ENCODE measurements around the gene PHACTR4. TPM values are rescaled to one million over a fixed set of nuclear protein-coding genes. Genes with fewer than 3 reads are reported as not detected.

The PHACTR4 gene
- total and polyA plus RNA-seq, 9 of the 15 experiments (the other 6 are each of a cell fraction or from before 2014, with no cell fraction given): 6.4 to 43.6 (median 14.2) TPM

DNA sequence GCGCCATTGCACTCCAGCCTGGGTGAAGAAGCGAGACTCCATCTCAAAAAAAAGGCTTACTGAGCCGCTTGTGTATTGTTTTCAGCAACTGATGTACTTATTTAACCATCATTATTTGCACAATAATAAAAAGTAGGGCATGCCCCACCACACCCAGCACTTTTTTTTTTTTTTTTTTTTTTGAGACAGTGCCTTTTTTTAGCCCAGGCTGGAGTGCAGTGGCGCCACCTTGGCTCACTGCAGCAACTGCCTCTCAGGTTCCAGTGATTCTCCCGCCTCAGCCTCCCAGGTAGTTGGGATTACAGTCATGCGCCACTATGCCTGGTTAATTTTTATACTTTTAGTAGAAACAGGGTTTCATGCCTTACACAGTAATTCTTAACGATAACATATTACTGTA lies 171.1 kb downstream of the PHACTR4 start:
- TF ChIP-seq, protein P1, sequence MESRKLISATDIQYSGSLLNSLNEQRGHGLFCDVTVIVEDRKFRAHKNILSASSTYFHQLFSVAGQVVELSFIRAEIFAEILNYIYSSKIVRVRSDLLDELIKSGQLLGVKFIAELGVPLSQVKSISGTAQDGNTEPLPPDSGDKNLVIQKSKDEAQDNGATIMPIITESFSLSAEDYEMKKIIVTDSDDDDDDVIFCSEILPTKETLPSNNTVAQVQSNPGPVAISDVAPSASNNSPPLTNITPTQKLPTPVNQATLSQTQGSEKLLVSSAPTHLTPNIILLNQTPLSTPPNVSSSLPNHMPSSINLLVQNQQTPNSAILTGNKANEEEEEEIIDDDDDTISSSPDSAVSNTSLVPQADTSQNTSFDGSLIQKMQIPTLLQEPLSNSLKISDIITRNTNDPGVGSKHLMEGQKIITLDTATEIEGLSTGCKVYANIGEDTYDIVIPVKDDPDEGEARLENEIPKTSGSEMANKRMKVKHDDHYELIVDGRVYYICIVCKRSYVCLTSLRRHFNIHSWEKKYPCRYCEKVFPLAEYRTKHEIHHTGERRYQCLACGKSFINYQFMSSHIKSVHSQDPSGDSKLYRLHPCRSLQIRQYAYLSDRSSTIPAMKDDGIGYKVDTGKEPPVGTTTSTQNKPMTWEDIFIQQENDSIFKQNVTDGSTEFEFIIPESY (CRISPR knock-in tag; IDR thresholded peaks at IDR 0.05): peak; percentile 84; the same call in 1 of the 2 replicates
- TF ChIP-seq SMARCA4 (IDR thresholded peaks at IDR 0.05): no peak
- no peak for TF ChIP-seq TARDBP (IDR thresholded peaks at IDR 0.05)
- peak; percentile 85 for TF ChIP-seq ZNF384 (IDR thresholded peaks at IDR 0.05; ENCODE audit: low read depth, low read length)
- TF ChIP-seq, protein P2, sequence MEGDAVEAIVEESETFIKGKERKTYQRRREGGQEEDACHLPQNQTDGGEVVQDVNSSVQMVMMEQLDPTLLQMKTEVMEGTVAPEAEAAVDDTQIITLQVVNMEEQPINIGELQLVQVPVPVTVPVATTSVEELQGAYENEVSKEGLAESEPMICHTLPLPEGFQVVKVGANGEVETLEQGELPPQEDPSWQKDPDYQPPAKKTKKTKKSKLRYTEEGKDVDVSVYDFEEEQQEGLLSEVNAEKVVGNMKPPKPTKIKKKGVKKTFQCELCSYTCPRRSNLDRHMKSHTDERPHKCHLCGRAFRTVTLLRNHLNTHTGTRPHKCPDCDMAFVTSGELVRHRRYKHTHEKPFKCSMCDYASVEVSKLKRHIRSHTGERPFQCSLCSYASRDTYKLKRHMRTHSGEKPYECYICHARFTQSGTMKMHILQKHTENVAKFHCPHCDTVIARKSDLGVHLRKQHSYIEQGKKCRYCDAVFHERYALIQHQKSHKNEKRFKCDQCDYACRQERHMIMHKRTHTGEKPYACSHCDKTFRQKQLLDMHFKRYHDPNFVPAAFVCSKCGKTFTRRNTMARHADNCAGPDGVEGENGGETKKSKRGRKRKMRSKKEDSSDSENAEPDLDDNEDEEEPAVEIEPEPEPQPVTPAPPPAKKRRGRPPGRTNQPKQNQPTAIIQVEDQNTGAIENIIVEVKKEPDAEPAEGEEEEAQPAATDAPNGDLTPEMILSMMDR (IDR thresholded peaks at IDR 0.05 in 2 of 3, conservative IDR thresholded peaks at IDR 0.05 in 1 of 3; ENCODE audit: insufficient read depth in 2 of 3, low read depth in 1 of 3, low read length in 3 of 3): peak in 2 of 3 experiments; percentile 40 to 47; a peak in 5 of 6 replicates
- TF ChIP-seq, protein P3, sequence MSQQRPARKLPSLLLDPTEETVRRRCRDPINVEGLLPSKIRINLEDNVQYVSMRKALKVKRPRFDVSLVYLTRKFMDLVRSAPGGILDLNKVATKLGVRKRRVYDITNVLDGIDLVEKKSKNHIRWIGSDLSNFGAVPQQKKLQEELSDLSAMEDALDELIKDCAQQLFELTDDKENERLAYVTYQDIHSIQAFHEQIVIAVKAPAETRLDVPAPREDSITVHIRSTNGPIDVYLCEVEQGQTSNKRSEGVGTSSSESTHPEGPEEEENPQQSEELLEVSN (IDR thresholded peaks at IDR 0.05; ENCODE audit: borderline replicate concordance in 1 of 2, extremely low read depth in 1 of 2, insufficient read depth in 1 of 2, insufficient read length in 1 of 2, low read depth in 1 of 2, low read length in 1 of 2, poor library complexity in 1 of 2, severe bottlenecking in 1 of 2): peak in 1 of 2 experiments; percentile 41
- ATAC-seq: peak; percentile 37
- Histone ChIP-seq H3K36me3 (ENCODE audit: control insufficient read depth, insufficient read depth, low read length) (peaks cover 40% of the 10 kb centered on the region), H3K27ac (ENCODE audit: extremely low read depth, low read depth, low read length) (no peak overlapping the region), H3K4me1 (replicated peaks in 1 of 2; ENCODE audit: control insufficient read depth in 2 of 2, insufficient read depth in 2 of 2, low read length in 2 of 2) (peaks cover 0 to 3% of the 10 kb centered on the region in 2 experiments; a peak in 2 of 5 replicates), H2AFZ (ENCODE audit: low read depth, low read length) (no peak overlapping the region), H3K9me3 (replicated peaks; ENCODE audit: control insufficient read depth, insufficient read depth, low read depth, low read length) (no peaks in the 10 kb centered on the region), H3K4me2 (ENCODE audit: insufficient read depth, low read length) (no peak overlapping the region), H3K4me3 (no peak overlapping the region), H3K9me1 (ENCODE audit: control insufficient read depth, insufficient read depth, low read length) (no peaks in the 10 kb centered on the region), H4K20me1 (replicated peaks; ENCODE audit: control insufficient read depth, insufficient read depth, low read length) (no peaks in the 10 kb centered on the region), H3K27me3 (ENCODE audit: control insufficient read depth in 2 of 2, insufficient read depth in 2 of 2, low read length in 2 of 2) (no peaks in the 10 kb centered on the region), H3K79me2 (ENCODE audit: control insufficient read depth, insufficient read depth, low read length) (no peaks in the 10 kb centered on the region), H3K9ac (ENCODE audit: insufficient read depth in 1 of 2, low read depth in 2 of 2, low read length in 2 of 2) (no peak overlapping the region)
- in situ Hi-C loops (cut with MboI) (no loop called here), intact Hi-C loops (cut with micrococcal nuclease) (no loop called here)
- 85% methylated on average over 7 of the region's 7 CpGs for WGBS (ENCODE audit: insufficient coverage, low coverage, missing lambda C conversion rate)
- BruUV-seq (replicated peaks): no TSS peak
- FAIRE-seq: peak; percentile 37
- DNase-seq (ENCODE audit: extremely low read depth in 1 of 4, low spot score in 3 of 4): peak in 1 of 4 experiments; percentile 41
- POLR2A ChIA-PET: interaction anchor here (0.9 to 3.5 kb wide), 4 partner anchors 11 to 40 kb away, joined by 3 to 17 read pairs (median 4); no protein-coding TSS in a partner anchor
- CTCF ChIA-PET (ENCODE audit: low intra/inter-chr PET ratio): no interaction called here

Data from K562 (cell line).